Measurements from ENCODE around the gene KMT2C.

Gene KMT2C

GRCh38 chr7:152341039-152341913 is 94.5 kb downstream of the KMT2C start:
- ChIA-PET POLR2A (no interaction called here), CTCF (interaction anchor here (0.7 to 1.5 kb wide), 10 partner anchors 7 to 366 kb away, joined by 3 to 5 read pairs (median 3); no protein-coding TSS in a partner anchor)
- Histone ChIP-seq H3K36me3 (ENCODE audit: control insufficient read depth in 2 of 2, insufficient read depth in 1 of 2, low read length in 2 of 2) (no peaks in the 10 kb centered on the region), H3K4me1 (ENCODE audit: control insufficient read depth, insufficient read depth, low read length) (no peaks in the 10 kb centered on the region), H3K9me3 (ENCODE audit: control insufficient read depth, insufficient read depth, low read depth, low read length) (no peaks in the 10 kb centered on the region), H3K27ac (ENCODE audit: extremely low read depth, low read depth, low read length) (no peak overlapping the region), H3K4me3 (ENCODE audit: low read depth, low read length) (no peak overlapping the region)
- TF ChIP-seq KLF1 (tag by site-specific recombination; IDR thresholded peaks at IDR 0.05) (no peak), ZNF670 (tag by site-specific recombination; IDR thresholded peaks at IDR 0.05; ENCODE audit: low read depth) (no peak), ZNF138 (tag by site-specific recombination; IDR thresholded peaks at IDR 0.05; ENCODE audit: borderline replicate concordance) (no peak), TRIM28 (IDR thresholded peaks at IDR 0.05; ENCODE audit: borderline replicate concordance, low read length) (no peak), ZNF654 (tag by site-specific recombination; IDR thresholded peaks at IDR 0.05; ENCODE audit: low read depth) (peak; percentile 63), ZNF76 (tag by site-specific recombination; IDR thresholded peaks at IDR 0.05; ENCODE audit: borderline replicate concordance, low read depth) (0 out of 2 replicates have a peak, but pooled peaks have one; percentile 39), REPIN1 (tag by site-specific recombination; IDR thresholded peaks at IDR 0.05; ENCODE audit: low read depth) (no peak), ZNF660 (tag by site-specific recombination; IDR thresholded peaks at IDR 0.05) (0 out of 2 replicates have a peak, but pooled peaks have one; percentile 48), ZNF157 (tag by site-specific recombination; IDR thresholded peaks at IDR 0.05) (no peak), ZNF169 (tag by site-specific recombination; IDR thresholded peaks at IDR 0.05) (no peak)
- TF ChIP-seq, protein P1, sequence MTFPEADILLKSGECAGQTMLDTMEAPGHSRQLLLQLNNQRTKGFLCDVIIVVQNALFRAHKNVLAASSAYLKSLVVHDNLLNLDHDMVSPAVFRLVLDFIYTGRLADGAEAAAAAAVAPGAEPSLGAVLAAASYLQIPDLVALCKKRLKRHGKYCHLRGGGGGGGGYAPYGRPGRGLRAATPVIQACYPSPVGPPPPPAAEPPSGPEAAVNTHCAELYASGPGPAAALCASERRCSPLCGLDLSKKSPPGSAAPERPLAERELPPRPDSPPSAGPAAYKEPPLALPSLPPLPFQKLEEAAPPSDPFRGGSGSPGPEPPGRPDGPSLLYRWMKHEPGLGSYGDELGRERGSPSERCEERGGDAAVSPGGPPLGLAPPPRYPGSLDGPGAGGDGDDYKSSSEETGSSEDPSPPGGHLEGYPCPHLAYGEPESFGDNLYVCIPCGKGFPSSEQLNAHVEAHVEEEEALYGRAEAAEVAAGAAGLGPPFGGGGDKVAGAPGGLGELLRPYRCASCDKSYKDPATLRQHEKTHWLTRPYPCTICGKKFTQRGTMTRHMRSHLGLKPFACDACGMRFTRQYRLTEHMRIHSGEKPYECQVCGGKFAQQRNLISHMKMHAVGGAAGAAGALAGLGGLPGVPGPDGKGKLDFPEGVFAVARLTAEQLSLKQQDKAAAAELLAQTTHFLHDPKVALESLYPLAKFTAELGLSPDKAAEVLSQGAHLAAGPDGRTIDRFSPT (tag by site-specific recombination; IDR thresholded peaks at IDR 0.05), result no peak

DNA sequence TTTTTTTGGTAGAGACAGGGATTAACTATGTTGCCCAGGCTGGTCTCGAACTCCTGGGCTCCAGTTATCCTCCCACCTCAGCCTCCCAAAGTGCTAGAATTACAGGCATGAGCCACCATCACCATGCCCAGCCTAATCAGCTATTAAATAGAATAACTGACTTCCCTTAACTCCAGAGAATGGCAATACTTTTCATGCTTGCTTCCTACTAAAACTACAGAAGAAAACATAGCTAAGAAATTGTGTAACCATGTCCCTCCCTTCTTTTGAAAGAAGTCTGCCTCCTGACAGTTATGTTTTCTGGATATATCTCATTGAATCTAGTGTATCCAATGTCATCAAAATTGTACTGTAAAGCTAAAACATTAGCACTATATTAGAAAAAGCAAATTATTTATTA is 95.6 kb downstream of the KMT2C start:
- POLR2A ChIA-PET, result interaction anchor here (0.6 kb wide), 1 partner anchor 15 kb away, joined by 4 read pairs; no protein-coding TSS in a partner anchor

More for the DNA sequence above, 95.6 kb downstream of the KMT2C start:
- no peaks in the 10 kb centered on the region for H3K36me3 ChIP-seq (ENCODE audit: control insufficient read depth in 2 of 2, insufficient read depth in 1 of 2, low read length in 2 of 2)
- no peaks in the 10 kb centered on the region for H3K9me3 ChIP-seq (ENCODE audit: control insufficient read depth, insufficient read depth, low read depth, low read length)
- CTCF ChIA-PET, result interaction anchor here (1.3 kb wide), 1 partner anchor 366 kb away, joined by 8 read pairs; no protein-coding TSS in a partner anchor
- no peak overlapping the region for H3K27ac ChIP-seq (ENCODE audit: extremely low read depth, low read depth, low read length)
- H3K4me3 ChIP-seq (ENCODE audit: low read depth, low read length), result no peak overlapping the region
- TF ChIP-seq, protein P2, sequence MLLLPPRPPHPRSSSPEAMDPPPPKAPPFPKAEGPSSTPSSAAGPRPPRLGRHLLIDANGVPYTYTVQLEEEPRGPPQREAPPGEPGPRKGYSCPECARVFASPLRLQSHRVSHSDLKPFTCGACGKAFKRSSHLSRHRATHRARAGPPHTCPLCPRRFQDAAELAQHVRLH (tag by site-specific recombination; IDR thresholded peaks at IDR 0.05), result no peak
- no peak for TF ChIP-seq ZBTB8A (tag by site-specific recombination; IDR thresholded peaks at IDR 0.05)
- TF ChIP-seq ZNF398 (tag by site-specific recombination; IDR thresholded peaks at IDR 0.05), result no peak
- TF ChIP-seq ZNF707 (tag by site-specific recombination; IDR thresholded peaks at IDR 0.05), result no peak
- TF ChIP-seq KLF7 (tag by site-specific recombination; IDR thresholded peaks at IDR 0.05; ENCODE audit: borderline replicate concordance), result no peak
- no peaks in the 10 kb centered on the region for H3K4me1 ChIP-seq (ENCODE audit: control insufficient read depth, insufficient read depth, low read length)
